Stimulated activated CD4-positive, alpha-beta T cell treated with anti-CD3 and anti-CD28 coated beads, Interleukin-2, amount 100 ng/mL, for 48 hours (primary cell): ENCODE data around the gene HAUS3.

Source experiments
- DNase-seq, 2 donors: peaks; one replicate each; pipeline ENCODE4 v3.0.0-alpha.2; 2020

HAUS3 gene, protein sequence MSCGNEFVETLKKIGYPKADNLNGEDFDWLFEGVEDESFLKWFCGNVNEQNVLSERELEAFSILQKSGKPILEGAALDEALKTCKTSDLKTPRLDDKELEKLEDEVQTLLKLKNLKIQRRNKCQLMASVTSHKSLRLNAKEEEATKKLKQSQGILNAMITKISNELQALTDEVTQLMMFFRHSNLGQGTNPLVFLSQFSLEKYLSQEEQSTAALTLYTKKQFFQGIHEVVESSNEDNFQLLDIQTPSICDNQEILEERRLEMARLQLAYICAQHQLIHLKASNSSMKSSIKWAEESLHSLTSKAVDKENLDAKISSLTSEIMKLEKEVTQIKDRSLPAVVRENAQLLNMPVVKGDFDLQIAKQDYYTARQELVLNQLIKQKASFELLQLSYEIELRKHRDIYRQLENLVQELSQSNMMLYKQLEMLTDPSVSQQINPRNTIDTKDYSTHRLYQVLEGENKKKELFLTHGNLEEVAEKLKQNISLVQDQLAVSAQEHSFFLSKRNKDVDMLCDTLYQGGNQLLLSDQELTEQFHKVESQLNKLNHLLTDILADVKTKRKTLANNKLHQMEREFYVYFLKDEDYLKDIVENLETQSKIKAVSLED

DNA sequence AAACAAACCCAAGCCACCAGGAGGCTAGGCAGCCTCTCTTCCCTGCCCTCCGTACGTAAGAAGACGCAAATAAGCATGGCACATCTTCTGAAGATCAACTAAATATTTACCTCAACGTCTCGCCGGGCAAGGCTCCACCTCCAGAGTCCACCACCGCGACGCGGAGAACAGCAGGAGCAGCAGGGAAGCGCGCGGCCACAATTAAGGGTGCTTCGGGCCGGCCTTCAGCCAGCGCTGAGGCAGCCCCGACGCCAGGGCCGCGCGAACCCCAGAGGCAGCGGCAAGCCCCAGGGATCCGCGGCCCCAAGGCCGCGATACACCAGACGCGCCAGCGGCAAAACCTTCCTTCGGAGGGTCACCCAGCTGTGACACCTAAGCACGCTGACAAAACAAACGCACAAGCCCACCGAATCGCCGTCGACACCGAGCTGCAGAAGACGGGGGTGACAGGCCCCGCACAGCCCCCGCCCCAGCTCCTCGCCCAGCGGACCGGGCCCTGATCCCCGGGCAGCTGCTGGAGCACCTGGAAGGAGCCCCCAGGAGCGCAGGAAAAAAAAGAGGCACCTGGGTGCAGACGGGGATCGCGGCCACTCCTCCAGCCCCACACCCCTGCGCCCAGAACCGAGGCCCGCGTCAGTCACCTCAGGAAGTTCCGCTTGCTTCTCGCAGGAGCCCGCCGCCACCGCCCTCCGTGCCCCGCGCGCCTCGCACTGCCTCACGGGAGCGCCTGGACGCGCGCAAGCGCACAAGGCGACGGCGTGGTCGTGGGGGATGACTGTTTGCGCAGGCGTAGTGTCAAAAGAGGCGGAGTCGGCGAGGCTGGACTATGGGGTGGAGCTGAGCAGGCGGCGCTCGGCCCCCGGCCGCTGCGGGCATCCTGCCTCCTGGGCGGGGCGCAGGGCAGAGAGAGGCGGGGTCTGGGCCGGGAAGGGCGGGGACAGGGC lies at the start of gene HAUS3, which contains the start of gene POLN:
TSS of gene HAUS3 (minus strand) at position 712 of the 944 bp plus-strand sequence. CDS start 1,175 bp downstream, outside the sequence.
TSS of gene POLN (minus strand) at position 712 of the 944 bp plus-strand sequence. CDS start 12,890 bp downstream, outside the sequence.
- peak; percentile 98 to 99 for DNase-seq

DNA sequence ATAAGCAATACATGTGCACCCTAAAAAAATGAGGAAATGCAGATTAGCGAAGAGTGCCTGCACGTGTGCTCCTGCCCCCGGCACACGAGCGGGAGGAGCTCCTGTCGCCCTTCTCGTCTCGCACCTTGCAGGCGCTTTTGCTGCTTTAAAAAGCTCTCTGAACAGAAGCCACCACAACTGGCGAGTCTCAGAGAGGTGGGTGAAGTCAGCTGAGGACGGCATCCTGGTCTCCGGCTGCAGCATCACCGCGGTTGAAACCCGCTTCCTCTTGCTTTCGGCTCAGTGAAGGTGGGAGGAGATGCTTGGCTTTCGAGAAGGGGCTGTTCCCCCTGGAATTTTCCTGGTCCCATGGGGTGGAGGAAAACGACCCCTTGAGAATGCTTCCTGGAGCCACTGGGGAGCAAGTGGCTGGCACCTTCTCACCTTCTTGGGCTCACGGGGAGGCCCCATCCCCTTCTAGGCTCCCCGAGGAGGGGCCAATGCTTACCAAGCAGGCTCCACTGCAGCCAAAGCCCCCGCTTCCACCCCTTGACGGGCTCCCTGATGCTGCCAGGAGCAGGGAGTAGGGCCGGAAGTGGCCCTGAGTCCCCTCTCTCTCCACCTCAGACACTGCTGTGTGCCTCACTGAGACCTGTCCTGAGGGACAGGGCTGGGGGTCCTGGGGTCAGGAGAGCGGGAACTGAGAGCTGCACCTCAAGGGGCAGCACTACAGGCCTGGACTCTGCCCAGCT lies 49.2 kb upstream of the HAUS3 start:
- peak; percentile 41 to 45 for DNase-seq

DNA sequence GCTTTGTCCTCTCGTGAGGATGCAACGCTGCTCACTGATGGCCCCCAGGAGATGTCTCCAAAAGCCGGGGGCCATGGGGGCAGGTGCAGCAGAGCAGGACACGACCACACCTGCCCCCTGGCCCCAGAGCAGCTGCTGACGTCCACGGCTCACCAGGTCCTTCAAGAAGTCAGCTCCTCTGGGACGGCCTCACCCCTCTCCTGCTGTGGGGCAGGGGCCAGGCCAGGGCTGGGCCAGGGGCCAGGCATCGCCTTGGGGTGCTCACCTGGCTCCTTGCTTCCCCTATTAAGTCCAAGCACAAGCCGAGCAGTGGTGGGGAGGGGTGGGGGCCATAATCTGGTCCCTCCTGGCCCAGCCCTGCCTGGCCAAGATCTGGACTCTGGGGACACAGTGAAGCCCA lies 48.6 kb upstream of the HAUS3 start:
- no peak for DNase-seq

DNA sequence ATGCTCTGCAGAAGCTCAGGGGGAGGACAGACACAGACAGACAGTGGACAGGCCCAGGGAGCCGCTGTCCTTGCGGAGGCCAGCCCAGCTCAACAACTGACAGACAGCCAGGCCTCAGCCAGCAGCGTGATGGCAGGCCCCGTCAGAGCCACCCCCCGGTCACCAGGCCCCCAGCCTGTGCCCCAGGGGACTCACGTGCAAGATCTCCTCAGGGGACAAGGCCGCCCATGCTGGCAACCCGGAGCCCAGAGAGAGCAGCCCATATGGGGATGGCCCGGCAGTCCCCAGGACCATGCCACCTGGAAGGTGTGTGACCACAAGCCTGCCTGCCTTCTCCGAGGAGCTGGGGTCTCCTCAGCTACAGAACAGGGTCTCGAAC lies 48.0 kb upstream of the HAUS3 start:
- DNase-seq: no peak

GRCh38 chr4:2289311-2289954 lies 47.5 kb upstream of the HAUS3 start:
- DNase-seq: no peak

- no peak for DNase-seq
These were observed 46.2 kb upstream of the HAUS3 start for GRCh38 chr4:2288051-2288541.

DNA sequence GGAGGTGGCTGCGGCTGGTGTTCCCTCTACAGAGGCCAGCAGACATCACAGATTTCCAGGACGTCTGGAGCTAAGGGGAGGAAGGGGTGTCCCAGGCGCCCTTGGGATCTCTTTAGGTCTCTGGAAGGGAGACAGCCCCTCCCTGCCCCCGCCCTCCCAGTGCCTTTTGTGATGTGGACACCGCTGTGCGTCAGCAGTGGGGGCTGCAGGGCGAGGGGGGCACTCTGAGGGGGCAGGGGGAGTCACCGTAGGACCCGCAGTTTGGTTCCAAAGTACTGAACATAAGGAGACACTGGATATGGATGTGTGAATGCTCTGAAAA lies 45.6 kb upstream of the HAUS3 start:
- no peak for DNase-seq

DNA sequence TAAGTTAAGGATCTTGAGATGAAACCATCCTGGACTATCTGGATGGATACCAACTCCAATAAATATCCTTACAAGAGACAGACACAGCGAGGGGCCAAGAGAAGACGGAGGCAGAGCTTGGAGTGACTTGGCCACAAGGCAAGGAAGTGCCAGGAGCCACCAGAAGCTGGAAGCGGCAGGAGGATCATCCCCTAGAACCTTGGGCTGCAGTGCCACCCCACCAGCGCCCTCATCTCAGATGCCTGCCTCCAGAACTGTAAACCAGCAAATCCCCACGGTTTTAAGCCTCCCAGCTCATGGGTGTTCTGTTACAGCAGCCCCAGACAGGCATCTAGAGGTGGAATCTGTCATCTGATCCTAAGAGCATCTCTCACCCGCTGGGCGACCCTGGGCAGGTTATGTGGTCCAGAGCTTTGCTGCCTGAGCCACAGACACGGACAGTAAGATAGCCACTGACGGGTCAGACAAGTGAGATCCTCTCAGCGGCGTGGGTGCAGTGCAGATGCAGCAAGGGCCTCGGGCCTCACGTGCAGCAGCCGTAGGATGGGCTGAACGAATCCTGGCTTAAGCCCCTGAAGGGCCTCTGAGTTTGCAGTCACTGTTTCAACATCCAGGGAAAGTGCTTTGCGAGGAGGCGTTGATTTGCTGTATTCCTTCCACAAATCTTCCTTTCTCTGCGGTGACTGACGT lies 45.1 kb upstream of the HAUS3 start:
- DNase-seq: no peak

DNA sequence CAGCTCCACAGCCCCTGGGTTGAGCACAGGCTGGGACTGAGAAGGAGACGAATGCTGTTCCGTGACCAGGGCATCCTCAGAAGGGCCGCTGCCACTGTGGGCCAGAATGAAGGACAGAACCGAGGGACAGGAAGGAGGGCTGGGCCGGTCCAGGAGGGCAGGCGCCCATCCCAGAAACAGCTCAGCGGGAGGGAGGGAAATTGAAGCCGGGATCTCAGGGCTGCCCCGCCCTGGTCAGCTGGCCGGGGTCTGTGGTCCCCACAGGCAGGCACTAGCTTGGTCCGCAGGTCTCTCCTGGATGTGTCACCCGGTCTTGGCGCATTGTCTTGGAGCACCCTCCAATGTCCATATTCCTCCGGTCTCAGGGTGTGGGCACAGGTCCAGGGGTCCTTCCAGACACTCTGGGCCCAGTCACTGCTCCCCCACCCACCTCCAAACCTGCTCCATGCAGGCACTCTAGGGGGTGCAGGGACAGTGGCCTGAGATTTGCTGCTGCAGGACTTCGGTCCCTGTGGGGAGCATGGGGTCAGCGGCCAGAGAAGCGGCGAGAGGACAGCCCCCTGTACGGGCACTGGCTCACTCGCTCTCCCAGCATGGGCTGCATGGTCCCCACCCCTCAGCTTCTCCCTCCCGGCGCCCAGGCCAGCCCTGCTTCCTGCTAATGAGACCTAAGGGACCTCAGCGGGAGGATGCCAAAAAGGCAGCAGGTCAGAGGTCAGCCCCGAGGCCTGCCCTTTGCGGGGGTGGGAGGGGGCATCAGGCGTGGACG lies 43.9 kb upstream of the HAUS3 start:
- DNase-seq: no peak

GRCh38 chr4:2284934-2285612 lies 43.2 kb upstream of the HAUS3 start:
- no peak for DNase-seq

DNA sequence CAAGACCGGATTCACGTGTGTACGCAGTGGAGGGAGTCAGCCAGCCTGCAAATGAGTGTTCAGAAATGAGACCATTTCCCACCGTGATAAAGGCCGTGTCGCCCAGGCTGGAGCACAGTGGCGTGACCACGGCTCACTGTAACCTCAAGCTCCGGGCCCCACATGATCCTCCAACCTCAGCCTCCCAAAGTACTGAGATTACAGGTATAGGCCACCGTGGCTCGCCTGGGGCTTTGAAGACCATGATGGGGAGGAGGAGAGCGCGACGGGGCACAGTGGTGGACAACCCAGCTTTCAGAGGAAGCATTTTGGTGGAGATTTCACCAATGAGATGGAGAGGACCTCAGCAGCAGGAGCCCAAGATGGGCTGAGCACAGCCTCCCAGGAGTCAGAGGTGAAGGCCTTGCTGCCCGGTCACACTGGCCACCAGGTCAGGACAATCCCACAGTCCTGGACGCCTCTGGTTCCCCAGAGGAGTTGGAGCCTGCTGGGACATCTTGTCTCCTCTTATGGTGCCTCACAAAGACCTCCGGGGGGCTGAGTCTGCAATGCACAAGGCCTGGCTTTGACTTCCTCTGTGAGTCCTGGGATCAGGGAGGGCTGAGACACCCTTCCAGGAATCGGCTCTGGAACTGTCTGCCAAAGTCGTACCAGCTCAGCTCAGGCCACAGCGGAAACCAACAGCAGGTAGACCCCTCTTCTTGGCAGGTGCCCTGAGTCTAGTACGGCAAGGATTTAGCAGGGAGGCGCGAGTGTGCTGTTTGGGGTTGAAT lies 42.4 kb upstream of the HAUS3 start:
- no peak for DNase-seq

- no peak for DNase-seq
These were observed 41.3 kb upstream of the HAUS3 start for GRCh38 chr4:2283199-2283711.

GRCh38 chr4:2281575-2282343 lies 39.8 kb upstream of the HAUS3 start:
- peak; percentile 27 to 41 for DNase-seq

DNA sequence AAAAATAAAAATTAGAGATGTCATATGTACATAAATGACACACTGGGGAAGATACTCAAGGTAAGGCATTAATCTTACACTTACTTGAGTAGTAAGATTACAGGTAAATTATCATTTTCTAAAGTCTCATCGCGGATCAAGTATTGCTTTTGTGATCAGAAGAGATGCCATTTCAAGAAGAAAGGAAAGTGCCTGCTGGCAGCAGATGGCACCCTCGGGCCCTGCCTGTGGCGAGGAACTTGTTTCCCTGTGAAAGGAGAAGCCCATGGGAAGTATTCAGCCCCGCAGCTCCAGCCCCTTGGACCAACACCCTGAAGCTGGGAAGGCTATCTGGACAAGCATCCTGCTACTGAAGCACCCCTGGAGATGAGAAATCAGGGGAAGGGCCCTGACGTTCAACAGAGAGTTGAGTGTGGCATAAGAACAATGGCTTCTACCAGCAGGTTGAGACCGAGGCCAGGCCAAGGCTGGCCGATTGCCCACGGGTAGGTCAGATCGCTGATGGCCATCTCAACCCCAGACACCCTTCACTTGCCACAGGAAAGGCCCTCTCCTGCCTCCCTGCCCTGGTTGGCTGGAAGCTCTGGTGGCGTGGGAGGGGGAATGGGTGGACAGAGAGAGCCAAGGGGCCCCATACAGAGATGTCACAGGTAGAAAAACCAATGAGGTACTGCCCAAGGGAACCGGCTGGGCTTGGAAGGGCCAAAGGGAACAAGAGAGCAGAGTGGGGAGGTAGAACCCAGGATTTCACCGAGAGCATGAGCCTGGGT lies 38.8 kb upstream of the HAUS3 start:
- no peak for DNase-seq

DNA sequence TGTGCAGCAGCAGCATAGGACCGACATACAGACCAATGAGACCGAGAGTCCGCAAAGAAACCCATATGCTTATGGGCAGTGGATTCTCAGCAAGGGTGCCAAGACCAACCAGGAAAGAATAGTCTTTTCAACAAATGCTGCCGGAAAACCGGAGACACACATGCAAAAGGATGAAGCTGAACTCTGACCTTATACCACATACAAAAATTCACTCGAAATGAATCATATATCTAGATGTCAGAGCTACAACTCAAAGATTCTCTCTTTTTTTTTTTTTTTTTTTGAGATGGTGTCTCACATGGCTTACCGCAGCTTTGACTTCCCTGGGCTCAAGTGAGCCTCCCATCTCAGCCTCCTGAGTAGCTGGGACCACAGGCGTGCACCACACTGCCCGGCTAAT lies 36.0 kb upstream of the HAUS3 start:
- no peak for DNase-seq

GRCh38 chr4:2276581-2277325 lies 34.8 kb upstream of the HAUS3 start:
- DNase-seq: no peak
